HL-60 (cell line): ENCODE measurements around the gene NFIA.

Experiments
- DNase-seq, 2 experiments: peaks; one replicate each; pipeline ENCODE4 v3.0.0-alpha.2; 2010 to 2020; ENCODE audit warnings: low read depth in 1 of 2, low spot score in 1 of 2
- H3K27ac ChIP-seq: fragments of 250-450 bp; sonication (Bioruptor Pico); replicated peaks from 2 replicates; pipeline ENCODE4 v1.5.1; 2020; ENCODE audit warnings: mild to moderate bottlenecking, moderate library complexity
- H3K27me3 ChIP-seq: fragments of 250-450 bp; sonication (Bioruptor Pico); 2 replicates; pipeline ENCODE4 v1.5.1; 2021; ENCODE audit warnings: mild to moderate bottlenecking, moderate library complexity; ENCODE audit not compliant: insufficient read depth, poor library complexity, severe bottlenecking
- H3K4me3 ChIP-seq: replicated peaks from 2 replicates; pipeline ENCODE4 v1.5.1; 2011; ENCODE audit warnings: mild to moderate bottlenecking, control low read depth, low read length; ENCODE audit not compliant: insufficient read depth
- GABPA ChIP-seq: IDR thresholded peaks from 2 replicates; pipeline ENCODE4 v1.6.1; 2012; ENCODE audit warnings: low read depth
- POLR2AphosphoS5 ChIP-seq: IDR thresholded peaks from 2 replicates; pipeline ENCODE4 v1.6.1; 2012; ENCODE audit warnings: low read depth
- SPI1 ChIP-seq: IDR thresholded peaks from 2 replicates; pipeline ENCODE4 v1.6.1; 2012; ENCODE audit warnings: low read depth, mild to moderate bottlenecking, borderline replicate concordance
- TF ChIP-seq, protein P1 (sequence below): IDR thresholded peaks from one replicate; pipeline ENCODE4 v1.5.1; 2011; ENCODE audit warnings: low read length, control low read depth, inconsistent platforms; ENCODE audit not compliant: insufficient read depth
- TF ChIP-seq, protein P2 (sequence below): IDR thresholded peaks from 2 replicates; pipeline ENCODE4 v1.6.1; 2012; ENCODE audit warnings: low read depth; ENCODE audit not compliant: insufficient replicate concordance

Gene NFIA

DNA sequence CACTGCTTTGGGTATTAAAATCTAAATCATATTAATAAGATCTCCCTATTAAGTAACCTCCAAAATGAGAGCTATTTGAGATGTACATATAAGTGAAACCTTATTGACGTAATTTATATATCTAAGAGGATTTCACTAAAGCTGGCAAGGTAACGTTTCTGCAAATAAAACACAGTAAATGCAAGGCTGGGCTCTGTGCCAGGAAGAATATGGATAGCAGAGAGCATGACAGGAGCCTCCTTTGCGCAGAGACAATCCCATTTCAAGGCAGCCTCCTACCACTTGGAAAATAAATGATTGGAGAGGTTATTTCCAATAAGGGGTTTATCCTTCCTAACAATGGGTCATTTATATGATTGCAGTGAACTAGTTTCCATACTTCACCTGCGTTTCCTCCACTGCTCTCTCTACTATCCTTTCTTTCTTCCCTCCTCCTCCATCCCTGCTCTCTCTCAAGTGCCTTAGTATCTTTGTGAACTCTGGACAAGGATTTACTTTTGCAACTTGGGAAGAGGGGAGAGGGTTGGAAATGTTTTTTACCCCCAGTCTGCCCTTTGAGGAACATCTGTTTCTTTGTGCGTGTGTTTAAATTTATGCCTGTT, 3.0 kb upstream of the NFIA start:
- H3K4me3 ChIP-seq: no peak overlapping the region
- no peak overlapping the region for H3K27ac ChIP-seq
- TF ChIP-seq POLR2AphosphoS5: no peak
- H3K27me3 ChIP-seq: peaks cover 19% of the 10 kb centered on the region
- no peak for DNase-seq

GRCh38 chr1:61079898-61080336, 2.4 kb upstream of the NFIA start:
- Histone ChIP-seq H3K27ac (no peak overlapping the region), H3K27me3 (peaks cover 20% of the 10 kb centered on the region), H3K4me3 (no peak overlapping the region)
- TF ChIP-seq GABPA: no peak
- no peak for TF ChIP-seq SPI1
- TF ChIP-seq, protein P1, sequence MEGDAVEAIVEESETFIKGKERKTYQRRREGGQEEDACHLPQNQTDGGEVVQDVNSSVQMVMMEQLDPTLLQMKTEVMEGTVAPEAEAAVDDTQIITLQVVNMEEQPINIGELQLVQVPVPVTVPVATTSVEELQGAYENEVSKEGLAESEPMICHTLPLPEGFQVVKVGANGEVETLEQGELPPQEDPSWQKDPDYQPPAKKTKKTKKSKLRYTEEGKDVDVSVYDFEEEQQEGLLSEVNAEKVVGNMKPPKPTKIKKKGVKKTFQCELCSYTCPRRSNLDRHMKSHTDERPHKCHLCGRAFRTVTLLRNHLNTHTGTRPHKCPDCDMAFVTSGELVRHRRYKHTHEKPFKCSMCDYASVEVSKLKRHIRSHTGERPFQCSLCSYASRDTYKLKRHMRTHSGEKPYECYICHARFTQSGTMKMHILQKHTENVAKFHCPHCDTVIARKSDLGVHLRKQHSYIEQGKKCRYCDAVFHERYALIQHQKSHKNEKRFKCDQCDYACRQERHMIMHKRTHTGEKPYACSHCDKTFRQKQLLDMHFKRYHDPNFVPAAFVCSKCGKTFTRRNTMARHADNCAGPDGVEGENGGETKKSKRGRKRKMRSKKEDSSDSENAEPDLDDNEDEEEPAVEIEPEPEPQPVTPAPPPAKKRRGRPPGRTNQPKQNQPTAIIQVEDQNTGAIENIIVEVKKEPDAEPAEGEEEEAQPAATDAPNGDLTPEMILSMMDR: no peak
- TF ChIP-seq POLR2AphosphoS5: no peak
- TF ChIP-seq, protein P2, sequence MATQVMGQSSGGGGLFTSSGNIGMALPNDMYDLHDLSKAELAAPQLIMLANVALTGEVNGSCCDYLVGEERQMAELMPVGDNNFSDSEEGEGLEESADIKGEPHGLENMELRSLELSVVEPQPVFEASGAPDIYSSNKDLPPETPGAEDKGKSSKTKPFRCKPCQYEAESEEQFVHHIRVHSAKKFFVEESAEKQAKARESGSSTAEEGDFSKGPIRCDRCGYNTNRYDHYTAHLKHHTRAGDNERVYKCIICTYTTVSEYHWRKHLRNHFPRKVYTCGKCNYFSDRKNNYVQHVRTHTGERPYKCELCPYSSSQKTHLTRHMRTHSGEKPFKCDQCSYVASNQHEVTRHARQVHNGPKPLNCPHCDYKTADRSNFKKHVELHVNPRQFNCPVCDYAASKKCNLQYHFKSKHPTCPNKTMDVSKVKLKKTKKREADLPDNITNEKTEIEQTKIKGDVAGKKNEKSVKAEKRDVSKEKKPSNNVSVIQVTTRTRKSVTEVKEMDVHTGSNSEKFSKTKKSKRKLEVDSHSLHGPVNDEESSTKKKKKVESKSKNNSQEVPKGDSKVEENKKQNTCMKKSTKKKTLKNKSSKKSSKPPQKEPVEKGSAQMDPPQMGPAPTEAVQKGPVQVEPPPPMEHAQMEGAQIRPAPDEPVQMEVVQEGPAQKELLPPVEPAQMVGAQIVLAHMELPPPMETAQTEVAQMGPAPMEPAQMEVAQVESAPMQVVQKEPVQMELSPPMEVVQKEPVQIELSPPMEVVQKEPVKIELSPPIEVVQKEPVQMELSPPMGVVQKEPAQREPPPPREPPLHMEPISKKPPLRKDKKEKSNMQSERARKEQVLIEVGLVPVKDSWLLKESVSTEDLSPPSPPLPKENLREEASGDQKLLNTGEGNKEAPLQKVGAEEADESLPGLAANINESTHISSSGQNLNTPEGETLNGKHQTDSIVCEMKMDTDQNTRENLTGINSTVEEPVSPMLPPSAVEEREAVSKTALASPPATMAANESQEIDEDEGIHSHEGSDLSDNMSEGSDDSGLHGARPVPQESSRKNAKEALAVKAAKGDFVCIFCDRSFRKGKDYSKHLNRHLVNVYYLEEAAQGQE: no peak
- DNase-seq: peak; percentile 12 to 38

GRCh38 chr1:61080413-61081143, 1.8 kb upstream of the NFIA start:
- Histone ChIP-seq H3K27ac (no peak overlapping the region), H3K27me3 (peaks cover 20% of the 10 kb centered on the region), H3K4me3 (no peak overlapping the region)
- DNase-seq: no peak
- TF ChIP-seq GABPA (no peak), SPI1 (no peak), POLR2AphosphoS5 (no peak)
- TF ChIP-seq, protein P2: no peak
- TF ChIP-seq, protein P1: no peak

GRCh38 chr1:61081144-61081685, 1.1 kb upstream of the NFIA start:
- H3K27me3 ChIP-seq: peaks cover 20% of the 10 kb centered on the region
- no peak overlapping the region; the same call in 1 of the 2 replicates for H3K4me3 ChIP-seq
- no peak overlapping the region for H3K27ac ChIP-seq
- DNase-seq: no peak
- TF ChIP-seq POLR2AphosphoS5: no peak
- TF ChIP-seq SPI1: no peak
- TF ChIP-seq, protein P1: no peak
- TF ChIP-seq GABPA: no peak
- TF ChIP-seq, protein P2: no peak
